Measurements from ENCODE around the gene LTA4H.
"Not testable (repeated sequence)": the region's sequence is repeated elsewhere in the genome, so short reads cannot be mapped to it uniquely, and the experiment has no call there.

Gene LTA4H

GRCh38 chr12:95988506-95989275 lies 46.7 kb downstream of the LTA4H start:
- DNase-seq = no peak

- no peak for DNase-seq
Measured at GRCh38 chr12:95986635-95987570, 48.5 kb downstream of the LTA4H start.

DNA sequence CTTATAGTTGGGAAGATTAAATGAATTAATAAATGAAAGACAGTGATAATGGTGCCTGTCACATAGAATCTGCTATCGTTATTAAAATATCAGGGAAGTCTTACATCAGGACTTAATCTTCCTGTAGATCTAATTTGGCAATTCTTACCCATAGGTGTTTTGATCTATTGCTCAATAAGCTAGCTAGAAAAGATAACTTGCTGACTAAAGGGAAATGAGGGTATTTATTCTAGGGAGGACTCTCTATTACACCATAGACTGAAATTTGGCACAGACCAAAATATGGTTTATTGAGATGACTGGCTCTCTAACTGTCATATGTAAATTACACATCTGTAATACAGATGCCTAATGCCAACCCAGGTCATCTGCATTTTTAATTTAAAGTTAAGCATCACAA lies 50.7 kb downstream of the LTA4H start:
- DNase-seq = no peak

GRCh38 chr12:95982602-95983001 lies 52.8 kb downstream of the LTA4H start:
- DNase-seq = no peak

DNA sequence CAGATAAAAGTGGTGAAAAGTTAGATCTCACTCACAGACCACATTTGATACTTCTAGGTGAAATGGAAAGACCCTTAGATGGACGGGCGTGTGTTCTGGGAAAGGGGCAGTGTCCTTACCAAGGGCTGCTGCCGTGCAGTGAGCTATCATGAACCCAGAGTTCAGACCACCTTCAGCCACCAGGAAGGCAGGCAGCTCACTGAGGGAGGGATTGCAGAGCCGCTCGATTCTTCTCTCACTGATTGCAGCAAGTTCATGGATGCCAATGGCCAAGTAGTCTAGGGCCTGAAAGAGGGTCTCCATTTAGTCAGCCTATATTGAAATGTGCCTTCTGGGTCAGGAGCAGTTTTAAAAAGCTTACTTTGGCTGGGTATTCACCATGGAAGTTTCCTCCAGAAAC lies 55.0 kb downstream of the LTA4H start:
- DNase-seq = no peak

- DNase-seq = no peak
Measured at GRCh38 chr12:95978774-95979173, 56.6 kb downstream of the LTA4H start.

GRCh38 chr12:95978351-95978750 lies 57.0 kb downstream of the LTA4H start:
- DNase-seq = no peak

- no peak for DNase-seq
Measured at GRCh38 chr12:95977764-95978305, 57.6 kb downstream of the LTA4H start.

DNA sequence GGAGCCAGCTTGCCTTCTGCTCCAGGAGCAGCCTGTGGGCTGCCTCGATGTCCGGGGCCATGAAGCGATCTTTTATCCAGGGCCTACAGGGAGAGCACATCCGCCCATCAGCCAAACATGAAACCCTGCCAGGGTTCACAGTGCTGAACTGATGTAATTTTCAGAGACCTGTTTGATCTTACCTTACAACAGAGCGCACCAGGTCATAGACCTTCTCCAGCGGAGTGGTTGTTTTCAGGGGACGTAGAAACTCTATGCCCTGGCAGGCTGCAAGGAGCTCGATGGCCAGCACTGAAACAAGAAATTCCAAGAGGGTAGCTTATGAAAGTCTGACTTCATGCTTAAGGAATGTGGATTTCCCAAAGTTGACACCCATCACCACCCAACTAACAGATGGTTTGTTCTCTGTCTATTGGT lies 59.0 kb downstream of the LTA4H start:
- DNase-seq = no peak

DNA sequence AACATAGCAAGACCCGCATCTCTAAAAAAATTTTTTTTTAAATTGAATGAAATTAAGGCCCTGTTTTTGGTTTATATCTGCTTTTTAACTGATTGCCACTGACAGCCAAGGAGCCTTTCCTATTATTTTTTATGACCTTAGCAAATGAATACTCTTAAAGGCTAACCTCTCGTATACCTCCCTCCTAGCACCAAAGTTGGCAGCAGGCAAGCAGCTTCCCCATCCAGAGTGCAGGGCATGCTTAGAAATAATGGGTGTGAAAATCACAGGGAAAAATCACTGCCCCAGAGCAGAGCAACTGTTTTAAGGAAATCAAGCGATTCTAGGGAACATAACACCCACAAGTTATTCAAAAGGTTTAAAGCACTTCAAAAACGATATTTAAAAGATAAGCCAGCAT lies 59.9 kb downstream of the LTA4H start:
- no peak for DNase-seq

DNA sequence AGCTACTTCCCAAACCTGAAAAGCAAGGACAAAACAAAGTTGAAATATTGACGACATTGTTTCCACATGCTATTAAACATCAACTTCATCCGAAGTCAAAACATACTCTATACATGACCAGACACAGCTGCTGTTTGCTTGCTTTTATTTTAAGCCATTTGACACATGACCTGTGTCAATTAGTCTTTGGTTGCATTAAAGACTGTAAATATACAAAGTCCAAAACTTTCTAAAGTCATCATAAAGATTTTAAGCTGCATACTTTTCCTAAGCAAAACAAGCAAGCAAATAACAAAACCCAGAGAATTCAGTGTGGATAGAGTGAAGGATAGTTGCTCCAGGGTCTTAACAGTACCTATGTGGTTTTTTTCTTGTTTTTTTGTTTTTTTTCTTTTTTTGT lies 61.0 kb downstream of the LTA4H start:
- no peak for DNase-seq

DNA sequence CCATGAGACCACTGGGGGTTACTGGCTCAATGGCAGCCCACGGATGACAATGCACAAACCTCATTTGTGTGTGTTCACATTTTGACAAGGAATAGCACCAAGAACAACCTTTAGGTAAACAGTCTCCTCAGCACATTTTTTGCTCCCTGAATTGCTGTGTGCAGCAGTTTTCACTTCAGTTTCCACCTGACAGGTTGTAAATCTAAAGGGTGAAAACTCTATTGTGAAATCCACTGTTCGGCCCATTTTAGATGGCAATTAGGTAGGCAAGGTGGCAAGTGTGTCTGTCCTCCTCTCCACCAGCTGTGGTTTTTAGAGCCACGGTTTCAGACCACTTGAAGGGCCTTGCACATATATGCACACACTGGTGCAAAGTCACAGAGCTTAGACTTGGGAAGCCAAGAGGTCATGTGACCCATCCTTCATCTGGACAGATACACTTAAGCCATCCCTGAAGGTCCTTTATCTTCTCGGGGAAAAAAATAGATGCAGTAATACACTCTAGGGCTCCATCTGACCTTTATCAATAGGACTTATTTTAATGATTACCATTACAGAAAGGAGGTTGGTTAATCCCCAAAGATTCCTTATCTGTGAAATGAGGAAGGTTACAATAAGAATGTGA lies 62.4 kb downstream of the LTA4H start:
- DNase-seq = no peak

DNA sequence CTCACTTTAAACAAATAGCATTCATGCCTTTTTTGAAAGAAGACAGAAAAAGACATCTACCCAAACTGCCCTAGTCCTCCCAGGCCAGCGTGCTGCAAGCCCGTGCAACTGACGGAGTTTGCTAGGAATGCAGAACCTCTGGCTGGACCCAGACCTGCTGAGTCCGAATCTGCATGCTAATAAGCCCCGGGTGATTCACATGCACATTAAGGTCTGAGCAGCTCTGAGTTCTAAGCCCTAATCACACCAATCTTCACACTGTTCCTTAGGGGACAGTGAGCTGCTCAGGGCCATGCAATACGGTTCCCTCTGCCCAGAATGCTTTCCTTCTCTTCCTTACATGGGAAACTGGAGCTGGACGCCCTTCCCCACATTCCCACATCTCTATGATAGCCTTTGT lies 64.5 kb downstream of the LTA4H start:
- DNase-seq = no peak

- not testable (repeated sequence) for DNase-seq
Measured at GRCh38 chr12:95969116-95969515, 66.3 kb downstream of the LTA4H start.

DNA sequence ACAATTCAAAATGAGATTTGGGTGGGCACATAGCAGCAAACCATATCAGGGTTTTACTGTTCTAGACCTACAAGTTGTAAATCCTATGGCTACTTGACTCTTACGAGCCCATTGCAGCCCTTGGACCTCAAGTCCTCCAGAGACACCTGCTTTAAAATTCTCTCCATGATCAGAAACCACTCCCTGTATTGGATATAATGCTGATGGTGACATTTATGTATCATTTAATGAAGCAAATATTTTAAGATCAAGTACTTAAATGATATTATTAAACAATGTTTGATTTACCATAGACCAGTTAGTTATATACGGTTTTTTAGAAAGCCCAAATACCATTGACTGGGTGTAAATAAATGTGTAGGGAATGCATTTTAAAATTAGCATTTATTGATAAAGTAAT lies 68.1 kb downstream of the LTA4H start:
- no peak for DNase-seq

DNA sequence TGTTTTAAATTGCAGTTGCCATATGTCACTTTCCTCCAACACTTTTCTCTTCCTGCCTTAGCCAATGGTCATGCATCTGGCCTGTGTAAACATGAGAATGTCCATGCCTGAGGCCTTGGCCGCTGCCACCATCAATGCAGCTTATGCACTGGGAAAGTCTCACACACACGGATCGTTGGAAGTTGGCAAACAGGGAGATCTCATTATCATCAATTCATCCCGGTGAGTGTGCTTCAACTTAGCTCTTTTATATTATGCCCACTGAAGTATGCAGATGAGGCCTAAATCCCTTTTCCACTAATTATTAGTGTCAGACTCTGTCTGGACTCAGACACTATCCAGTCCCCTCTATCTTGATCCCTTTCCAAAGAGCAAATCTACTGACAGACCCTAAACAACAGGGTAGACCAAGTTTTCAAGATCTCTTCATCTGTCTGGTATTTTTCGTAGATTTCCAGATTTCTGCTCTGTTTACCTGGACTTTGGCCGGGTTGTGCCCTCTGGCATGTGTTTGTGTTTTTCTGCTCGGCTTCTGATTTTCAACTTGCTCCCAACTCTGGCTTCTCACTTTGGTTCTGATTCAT lies 69.0 kb downstream of the LTA4H start:
- no peak for DNase-seq

GRCh38 chr12:95963096-95963495 lies 72.3 kb downstream of the LTA4H start:
- DNase-seq = no peak

DNA sequence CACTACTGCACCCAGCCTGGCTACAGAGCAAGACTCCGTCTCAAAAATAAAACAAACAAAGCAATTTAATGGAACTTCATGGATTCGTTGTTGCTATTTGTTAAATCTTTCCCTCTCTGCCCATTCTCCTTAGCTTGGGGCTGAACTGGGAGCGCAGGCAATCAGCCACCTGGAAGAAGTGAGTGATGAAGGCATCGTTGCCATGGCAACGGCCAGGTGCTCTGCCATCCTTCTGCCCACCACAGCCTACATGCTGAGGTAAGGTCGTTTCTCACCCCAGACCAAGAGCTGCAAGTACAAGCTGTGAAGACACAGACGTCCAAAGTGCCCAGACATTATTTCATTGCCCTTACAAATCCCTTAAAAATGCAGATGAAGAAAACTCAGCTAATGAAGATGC lies 73.2 kb downstream of the LTA4H start:
- no peak for DNase-seq

DNA sequence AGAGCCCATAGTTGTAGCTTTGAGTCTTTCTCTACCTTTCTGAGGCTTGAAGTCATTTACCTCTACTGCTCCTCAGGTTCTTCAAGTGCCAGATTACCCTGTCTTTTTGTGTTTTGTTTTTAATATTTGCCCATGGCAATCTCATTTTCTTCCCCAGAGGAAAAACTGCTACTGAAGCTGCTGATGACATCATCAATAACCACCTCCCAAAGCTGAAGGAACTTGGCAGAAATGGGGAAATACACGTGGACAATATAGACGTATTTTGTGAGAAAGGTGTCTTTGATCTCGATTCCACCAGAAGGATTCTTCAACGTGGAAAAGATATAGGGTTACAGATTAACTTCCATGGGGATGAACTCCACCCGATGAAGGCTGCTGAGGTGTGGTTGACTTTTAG lies 75.1 kb downstream of the LTA4H start:
- DNase-seq = no peak

GRCh38 chr12:95959107-95959506 lies 76.3 kb downstream of the LTA4H start:
- DNase-seq = no peak

DNA sequence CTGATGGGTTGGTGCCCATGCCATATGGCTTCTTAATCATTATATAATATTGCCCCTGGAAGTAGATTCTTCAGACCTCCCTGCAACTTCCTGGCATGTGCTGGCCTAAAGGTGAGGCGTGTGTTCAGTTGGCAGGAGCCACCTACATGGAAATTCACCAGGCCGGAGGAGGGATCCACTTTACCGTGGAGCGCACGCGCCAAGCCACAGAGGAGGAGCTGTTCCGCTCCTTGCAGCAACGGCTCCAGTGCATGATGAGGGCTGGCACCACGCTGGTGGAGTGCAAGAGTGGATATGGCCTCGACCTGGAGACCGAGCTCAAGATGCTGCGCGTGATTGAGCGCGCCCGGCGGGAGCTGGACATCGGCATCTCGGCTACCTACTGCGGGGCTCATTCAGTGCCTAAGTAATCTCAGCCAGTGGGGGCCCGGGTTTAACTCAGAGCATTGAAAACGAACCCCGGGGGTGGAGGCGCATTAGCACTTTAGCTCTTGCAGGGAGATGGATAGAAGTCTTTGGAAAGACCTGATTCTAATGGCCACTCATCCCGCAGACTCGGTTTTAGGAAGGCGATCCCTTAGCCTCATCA lies 78.7 kb downstream of the LTA4H start:
- no peak for DNase-seq

- DNase-seq = no peak
Measured at GRCh38 chr12:95955549-95956159, 79.7 kb downstream of the LTA4H start.
